GM19043 (cell line): ENCODE data around the gene LIF.
"Not testable (repeated sequence)": the region's sequence is repeated elsewhere in the genome, so short reads cannot be mapped to it uniquely, and the experiment has no call there.

Source experiments
- ATAC-seq: cut with Tn5 transposase; IDR thresholded peaks from one replicate; pipeline ENCODE4 v1.9.1; 2021; ENCODE audit warnings: low read depth; ENCODE audit not compliant: unreplicated experiment

The LIF gene

DNA sequence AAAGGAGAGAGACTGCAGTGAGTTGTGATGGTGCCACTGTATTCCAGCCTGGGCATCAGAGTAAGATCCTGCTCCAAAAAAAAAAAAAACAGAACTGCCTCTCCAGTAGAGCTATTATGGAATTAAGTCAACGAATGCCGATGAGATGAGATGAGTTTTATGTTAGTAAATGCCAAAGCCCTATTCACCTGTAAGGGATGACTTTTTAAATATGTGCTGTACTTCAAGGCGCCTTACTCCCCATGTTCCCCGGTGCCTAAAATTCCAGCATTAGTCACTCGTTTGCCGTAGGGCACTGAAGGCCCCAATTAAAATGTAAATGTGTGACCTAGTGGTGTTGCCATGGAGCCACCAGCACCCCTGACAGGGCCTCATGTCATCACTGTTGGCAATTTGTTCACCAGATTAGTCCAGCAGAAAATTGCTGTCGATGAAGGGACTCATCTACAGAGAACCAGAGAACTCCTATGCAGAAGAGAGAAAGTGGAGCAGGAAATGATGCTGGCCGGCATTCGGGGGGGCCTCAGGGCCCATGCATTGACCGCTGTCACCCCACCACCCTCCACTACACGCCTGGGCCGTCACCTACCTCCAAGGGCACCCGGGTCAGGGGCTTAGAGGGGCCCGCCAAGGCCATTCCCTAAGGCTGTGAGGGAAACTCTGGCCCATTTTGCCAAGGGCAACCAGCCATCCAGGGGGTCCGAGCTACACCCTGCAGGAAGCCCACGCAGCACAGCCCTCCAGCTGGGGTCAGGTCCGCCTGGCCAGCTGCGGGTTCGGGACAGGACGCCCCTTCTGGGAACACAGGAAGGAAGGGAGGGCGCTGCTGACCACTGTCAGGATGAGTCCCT, 17.8 kb downstream of the LIF start:
- no peak for ATAC-seq

DNA sequence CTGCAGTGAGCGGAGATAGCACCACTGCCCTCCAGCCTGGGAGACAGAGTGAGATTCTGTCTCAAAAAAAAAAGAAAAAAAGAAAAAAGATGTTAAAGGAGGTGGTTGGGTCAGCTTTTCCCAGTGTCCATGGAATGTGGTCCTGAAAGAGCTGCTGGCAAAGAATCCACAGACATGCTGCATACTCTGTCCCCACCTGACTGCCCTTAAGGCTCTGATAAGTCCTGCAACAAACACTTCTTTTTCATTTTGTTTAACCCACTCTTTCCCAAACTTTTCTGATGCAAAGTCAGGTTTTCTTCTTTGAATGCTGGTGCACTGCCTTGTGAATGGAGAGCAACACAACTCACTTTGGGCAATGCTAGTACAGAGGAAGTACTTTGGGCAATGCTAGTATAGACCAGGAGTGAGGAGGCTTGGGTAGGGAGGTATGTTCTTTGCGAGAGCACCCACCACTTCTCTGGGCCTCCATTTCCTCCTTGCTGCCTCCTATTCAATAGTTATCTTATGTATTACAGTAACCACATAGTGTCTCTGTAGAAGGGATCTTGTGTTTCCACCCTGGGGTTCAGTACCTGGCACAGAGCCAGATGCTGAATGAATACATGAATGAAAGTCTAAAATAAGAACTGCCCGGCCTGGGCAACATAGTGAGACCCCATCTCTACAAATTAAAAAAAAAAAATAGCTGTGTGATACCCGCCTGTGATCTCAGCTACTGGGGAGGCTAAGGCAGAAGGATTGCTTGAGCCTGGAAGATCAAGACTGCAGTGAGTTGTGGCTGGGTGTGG, 18.9 kb downstream of the LIF start:
- no peak for ATAC-seq

DNA sequence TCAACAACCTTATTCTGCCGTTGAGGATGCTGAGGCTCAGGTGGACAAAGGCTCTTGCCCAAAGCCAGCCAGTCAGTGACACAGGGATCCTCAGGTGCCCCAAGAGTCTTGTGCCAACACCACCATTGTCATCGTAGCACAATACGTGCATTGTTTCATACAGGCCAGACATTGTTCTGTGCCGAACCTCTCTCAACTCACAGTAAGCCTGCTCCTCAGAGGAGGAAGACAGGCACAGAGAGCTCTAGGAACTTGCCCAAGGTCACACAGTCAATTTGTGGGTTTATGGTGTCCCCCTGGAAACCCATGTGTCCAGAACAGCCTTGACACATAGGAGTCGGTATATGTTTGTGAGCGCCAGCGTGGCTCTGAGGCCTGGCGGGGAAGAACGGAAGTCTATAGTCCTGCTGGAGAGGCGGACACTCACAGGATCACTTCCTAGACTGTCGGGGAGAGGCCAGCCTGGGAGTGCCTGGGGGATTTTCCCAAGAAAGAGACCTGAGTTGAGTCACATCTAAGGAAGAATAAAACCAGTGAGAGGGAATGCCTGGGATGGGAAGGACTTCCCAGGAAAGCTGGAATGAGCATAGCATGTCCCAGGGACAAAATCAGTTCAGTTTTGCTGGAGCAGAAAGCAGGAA, 20.2 kb downstream of the LIF start:
- ATAC-seq, result no peak

DNA sequence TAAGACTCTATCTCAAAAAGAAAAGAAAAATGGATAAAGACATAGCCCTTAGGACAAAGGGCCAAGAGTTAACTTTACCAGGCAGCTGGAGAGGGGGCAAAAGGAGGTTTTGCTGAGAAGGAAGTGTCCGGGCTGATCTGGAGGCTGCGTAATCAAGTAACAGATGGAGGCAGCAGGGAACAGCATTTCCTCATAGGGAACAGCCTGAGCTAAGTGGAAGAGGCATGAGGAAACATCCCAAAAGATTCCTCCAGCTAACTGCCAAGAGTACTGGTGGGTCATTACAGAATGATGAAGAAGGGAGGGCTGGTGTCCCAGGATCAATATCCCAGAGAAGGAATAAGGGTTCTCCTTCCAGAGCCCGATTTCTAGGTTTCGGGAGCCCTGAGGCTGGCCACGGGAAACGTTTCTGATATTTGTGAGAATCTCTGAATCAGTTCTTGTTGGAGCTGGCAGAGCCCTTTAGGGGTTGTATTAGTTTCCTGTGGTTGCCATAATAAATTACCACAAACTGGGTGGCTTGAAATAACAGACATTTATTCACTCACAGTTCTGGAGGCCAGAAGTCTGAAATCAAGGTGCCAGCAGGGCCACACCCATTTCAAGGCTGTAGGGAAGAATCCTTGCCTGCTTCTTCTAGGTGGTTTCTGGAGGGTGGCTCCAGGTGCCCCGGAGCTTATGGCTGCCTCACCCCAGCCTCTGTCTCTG, 21.2 kb downstream of the LIF start:
- no peak for ATAC-seq

DNA sequence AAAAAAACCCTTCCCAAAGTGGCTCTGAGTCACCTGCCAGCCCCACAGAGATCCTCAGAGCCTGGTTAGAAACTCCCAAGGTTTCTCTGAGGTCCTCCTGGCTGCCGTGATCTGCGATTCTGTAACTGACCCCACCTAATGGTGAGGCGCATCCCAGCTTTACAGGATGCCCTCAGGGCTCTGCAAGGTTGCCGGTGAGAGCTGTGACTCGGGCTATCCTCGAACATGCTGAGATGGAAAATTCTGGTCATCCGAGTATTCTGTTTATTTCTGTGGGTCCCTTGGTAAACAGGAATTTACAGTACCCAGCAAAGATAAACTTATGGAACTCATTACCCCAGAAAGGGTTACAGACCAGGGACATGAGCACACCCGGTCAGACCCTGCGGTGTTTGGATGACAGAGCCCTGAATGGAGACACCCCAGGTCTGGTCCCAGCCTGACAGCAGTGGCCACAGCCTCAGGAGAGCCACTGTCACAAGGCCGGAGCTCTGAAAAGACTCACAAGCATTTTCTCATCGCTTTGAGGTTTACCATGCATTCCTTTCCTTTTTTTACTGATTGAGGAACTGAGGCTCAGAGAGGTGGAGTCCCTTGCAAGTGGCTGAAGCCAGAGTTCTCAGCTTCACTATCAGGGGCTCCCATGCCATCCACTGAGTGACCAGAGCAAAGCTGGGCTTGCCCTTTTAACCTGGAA, 22.2 kb downstream of the LIF start:
- ATAC-seq, result no peak

DNA sequence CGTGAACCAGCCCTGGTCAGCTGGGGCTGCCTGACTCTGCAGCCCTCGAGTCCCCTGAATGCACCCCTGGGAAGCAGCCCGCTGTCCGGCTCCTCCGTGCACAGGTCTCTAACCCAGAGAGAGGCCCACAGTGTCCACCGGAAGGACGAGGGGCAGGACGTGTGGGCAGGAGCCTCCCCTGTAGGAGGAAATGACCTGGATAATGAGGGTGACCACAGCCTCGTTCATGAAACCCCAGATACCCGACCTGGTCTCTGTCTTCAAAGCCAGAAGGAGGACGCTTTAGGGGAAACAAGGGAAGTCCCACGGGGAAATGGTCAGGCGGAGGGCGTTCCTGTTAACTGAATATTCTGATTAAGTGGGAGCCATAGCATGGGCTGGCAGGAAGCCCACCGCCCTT, 23.3 kb downstream of the LIF start:
- ATAC-seq, result no peak

DNA sequence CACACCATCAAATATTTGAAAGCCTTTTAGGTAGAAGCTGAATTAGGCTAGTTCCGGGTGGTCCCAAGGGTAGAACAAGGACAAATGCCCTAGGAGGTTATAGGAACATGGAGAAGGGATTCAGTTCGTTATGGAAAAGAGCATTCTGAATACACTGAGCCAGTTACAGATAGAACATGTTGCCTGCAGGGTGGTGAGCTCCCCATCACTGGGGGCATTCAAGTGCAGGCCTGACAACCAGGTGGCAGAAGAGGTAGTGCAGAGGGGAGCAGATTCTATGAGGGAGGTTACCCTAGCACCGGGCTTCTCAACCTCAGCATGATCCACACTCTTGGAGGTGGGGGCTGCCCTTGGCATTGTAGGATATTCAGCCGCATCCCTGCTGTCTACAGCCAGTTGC, 24.2 kb downstream of the LIF start:
- no peak for ATAC-seq

DNA sequence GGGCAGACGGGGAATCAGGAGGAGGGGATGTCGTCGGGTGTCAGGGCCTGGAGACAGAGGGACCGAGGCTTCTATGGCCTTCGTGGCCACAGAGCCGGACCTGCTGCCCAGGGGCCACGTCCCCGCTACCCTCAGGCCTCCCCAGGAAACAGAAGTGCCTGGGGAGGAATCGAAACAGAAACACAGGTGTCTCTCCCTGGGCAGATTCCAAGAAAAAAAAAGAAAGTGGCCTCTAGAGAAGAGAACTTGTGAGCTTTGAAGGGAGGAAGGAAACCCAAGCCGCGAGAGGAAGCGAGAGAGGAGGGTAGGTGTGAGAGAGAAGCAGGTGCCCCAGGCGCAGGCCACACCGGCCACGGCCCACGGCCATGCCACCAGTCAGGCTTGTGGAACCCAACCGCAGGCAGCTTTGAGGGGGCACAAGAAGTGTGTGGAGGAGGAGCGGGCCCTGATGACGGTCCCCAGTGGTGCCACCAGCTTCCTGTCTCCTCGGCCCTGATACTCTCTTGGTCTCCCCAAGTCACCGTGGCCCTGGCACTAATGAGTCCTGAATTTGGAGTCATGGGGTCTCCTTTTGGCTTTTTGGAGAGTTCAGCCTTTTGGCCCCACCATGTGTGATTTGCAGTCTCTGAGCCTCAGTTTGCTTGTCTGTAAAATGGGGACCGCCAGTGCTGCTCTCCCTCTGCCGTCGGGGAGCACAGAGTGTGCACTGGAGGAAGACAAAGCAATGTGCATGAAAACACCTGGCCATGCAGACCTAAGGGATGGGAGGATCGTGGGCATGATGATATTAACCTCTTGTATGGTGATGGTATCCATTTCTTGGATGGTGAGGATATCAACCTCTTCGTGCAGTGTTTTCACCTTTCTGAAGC, 25.2 kb downstream of the LIF start:
- no peak for ATAC-seq

DNA sequence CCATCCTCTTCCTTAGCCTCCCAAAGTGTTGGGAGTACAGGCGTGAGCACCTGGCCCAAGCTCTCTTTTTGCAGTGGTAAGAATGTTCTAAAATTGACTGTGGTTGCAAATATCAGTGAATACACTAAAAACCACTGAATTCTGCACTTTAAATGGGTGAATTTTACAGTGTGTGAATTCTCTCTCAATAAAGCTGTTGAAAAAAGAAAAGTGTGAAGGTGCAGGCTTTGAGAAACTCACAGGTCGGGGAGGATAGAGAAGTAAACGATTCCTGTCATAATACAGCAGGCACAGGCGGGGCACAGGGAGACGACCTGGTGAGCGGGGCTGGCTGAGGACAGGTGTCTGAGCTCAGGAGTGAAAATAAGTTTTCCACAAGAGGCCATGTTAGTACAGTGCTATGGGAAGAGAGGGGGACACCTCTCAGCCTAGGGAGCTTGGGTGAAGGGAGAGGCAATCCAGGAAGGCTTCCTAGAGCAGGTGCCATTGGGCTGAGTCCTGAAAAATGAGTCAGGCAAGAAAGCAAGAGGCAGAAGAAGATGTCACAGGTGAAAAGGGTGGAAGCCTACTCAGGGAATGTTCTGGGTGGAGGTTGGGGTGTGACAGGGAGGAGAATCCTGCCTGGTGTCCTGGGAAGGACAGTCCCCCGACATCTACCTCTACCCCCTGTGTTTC, 26.1 kb downstream of the LIF start:
- no peak for ATAC-seq

DNA sequence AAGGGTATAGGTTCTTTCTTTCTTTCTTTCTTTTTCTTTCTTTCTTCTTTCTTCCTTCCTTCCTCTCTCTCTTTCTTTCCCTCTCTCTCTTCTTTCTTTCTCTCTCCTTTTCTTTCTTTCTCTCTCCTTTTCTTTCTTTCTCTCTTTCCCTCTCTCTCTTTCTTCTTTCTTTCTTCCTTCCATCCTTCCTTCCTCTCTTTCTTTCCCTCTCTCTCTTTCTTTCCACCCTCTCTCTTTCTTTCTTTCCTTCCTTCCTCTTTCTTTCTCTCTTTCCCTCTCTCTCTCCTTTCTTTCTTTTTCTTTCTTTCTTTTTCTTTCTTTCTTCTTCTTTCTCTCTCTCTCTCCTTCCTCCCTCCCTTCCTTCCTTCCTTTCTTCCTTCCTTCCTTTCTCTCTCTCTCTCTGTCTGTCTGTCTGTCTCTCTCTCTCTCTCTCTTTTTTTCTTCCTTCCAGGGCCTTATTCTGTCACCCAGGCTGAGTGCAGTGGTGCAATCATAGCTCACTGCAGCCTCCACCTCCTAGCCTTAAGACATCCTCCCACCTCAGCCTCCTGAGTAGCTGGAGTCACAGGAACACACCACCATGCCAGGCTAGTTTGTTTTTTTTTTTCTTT, 26.8 kb downstream of the LIF start:
- no peak for ATAC-seq

DNA sequence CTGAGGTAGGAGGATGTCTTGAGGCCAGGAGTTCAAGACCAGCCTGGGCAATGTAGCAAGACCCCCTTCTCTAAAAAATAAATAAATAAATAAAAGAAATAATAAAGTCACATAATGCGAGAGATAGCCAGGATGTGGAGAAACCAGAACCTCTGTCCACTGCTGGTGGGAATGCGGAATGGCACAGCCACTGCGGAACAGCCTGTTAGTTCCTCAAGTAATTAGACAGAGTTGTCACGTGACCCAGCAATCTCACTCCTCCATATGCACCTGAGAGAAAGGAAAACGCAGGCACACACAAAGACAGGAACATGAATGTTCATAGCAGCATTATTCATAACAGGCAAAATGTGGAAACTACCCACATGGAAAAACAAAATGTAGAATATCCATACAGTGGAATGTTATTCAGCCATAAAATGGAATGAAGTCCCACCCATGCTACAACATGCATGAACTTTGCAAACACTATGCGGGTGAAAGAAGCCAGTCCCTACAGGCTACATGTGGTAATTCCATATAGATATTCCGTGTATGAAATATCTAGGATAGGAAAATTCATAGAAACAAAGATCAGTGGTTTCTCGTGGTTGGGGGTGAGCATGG, 27.4 kb downstream of the LIF start:
- ATAC-seq, result no peak

DNA sequence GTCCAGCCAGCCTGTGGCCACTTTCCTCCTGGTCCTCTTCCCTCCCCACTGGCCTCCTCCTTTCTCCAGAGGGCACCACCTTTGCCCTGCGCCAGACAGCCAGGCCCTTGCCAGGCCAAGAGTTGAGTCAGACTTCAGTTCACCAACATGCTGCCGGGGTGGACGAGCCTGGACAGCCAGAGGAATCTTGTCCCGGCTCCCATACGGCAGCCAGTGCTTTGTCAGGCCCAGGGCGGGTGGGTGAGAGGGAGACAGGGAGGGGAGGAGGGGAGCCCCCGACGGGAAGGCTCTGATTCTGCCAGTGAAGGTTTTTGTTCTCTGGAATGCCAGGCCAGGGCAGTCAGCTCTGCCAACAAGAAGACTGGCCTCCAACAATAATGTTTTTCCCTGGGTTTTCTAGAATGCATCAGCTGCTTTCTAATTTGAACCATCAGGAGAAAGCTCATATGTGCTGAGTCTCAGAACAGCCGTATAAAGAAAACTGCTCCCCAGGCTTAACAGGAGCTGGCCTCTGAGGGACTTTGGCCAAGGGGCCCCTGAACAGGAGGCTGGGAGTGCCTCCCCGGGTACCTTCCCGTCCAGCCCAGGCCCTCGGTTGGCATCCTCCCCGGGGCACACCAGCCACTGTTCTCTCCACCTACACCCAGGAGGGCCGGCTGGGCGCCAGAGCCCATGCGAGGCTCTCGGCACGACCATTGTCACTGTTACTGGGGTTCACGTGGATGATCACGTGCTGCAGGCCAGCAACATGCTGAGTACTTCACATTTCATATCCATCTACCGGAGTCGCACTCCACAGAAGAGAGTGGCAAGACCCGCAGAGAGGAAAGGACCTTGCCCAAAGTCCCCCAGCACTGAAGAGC, 28.6 kb downstream of the LIF start:
- no peak for ATAC-seq

DNA sequence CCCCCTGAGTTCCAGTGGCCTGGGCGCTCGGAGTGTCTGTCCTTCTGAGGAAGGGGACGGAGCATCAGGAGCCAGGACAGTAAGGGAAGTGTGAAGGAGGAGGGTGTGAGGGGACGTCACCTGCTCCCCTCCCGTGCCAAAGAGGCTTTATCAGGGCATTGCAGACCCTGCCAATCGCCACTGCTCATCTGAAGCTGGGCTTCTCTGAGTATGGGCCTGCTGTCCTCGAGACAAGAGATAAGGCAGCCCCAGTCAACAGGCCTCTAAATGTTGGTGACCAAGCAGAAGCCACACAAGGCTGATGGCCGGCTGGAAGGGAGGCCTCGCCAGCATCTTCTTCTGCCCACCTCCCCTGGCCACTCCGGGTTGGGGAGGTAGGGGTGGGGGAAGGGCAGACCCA, 29.8 kb downstream of the LIF start:
- ATAC-seq, result no peak

DNA sequence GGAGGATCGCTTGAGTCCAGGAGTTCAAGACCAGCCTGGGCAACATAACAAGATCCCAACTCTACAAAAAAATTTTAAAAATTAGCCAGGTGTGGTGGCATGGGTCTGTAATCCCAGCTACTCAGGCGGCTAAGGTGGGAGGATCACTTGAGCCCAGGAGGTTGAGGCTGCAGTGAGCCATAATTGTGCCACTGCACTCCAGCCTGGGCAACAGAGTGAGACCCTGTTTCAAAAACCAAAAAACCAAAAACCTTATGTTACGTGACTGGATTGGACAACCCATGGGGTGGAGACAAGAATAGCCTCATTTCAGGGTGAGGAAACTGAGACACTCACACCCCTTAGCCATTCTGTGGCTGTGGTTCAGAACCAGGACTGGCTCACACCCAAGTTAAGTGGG, 30.3 kb downstream of the LIF start:
- not testable (repeated sequence) for ATAC-seq

DNA sequence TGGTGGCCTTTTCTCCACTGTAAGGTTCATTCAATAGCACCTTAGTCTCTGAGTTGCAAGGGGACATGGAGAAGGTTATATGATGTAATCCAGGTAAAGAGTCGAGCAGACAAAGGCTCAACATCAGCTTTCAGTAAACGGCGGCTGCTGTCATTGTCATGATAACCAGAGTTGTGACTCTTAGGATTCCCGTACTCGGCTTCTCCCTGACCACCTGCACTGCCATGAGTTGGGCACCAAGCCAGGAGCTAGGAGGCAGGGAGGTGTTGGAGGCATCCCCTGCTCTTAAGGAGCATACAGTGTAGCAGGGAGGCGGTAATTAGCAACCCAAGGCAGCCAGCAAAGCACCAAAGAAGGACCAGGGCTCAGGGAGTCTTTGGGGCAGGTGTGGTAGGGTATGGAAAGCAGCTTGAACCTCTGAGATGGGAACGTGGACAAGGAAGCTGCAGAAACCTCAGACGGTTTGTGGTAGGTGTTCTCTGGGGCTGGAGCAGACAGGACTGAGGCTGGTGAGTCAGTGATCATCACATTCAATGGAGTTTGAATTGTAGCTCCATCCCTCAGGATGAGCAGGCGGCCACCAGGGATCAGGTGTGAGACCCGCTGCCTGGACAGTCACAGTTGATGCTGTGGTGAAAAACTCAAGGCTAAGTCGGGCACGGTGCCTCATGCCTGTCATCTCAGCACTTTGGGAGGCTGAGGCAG, 31.7 kb downstream of the LIF start:
- ATAC-seq, result no peak

DNA sequence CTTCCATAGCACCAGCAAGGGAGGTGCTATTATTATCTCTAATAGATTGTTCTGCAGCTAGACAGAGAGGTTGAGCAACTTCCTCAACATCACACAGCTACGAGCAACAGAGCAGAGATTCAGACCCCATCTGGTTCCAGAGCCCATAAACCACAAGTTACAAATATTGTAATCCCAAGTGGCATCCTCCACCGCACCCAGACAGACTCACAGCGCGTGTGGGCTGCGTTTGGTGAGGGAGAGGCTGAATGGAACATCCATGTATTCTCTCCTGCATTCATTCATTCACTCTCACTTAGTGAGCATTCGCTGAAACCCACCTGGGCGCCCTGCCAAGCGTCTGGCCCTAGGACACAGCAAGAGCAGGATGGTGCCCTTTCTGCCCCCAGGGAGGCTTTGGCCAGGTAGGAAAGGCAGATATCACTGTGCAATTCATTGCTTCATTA, 33.5 kb downstream of the LIF start:
- ATAC-seq, result no peak
